Measurements from ENCODE around the gene C16orf87.
"Not testable (repeated sequence)": the region's sequence is repeated elsewhere in the genome, so short reads cannot be mapped to it uniquely, and the experiment has no call there.

C16orf87 gene, protein sequence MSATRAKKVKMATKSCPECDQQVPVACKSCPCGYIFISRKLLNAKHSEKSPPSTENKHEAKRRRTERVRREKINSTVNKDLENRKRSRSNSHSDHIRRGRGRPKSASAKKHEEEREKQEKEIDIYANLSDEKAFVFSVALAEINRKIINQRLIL

DNA sequence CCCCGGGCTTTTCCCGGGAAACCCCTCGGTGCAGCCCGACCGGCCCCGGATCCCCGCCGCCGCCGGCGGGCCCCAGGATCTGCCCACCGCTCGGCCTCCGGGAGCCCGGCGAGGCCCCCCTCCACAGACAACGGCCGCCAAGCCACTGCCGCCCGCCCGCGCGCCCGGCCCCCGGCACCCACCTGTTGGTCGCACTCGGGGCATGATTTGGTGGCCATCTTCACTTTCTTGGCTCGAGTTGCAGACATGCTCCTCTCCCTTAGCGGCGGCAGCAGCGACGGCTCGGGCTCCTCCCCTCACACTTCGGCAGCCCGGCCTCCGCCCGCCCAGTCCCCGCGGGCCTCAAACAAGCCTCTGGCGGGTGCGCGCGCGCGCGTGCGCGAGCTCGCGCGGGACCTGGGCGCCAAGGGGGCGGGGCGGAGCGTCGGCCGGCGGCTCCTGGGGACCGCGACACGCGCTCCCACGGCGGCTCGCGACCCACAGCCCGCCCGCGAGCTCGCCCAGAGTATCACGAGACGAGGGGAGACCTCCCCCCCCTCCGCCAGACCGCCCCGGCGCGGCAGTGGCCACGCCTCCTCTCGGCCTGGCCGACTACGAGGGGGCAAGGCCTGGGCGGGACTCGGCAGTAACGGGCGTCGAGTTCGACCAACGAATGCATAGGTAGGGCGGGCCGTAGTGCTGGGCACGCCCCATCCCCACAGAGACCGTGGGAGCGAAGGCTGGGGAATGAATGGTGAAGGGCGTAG lies at the start of gene C16orf87:
Gene C16orf87 (minus strand): TSS at position 279 of the 746 bp plus-strand sequence. CDS start 31 bp downstream, at position 248.
- DNase-seq (ENCODE audit: low read depth), result peak; percentile 89

- no peak for DNase-seq (ENCODE audit: low read depth)
Measured at GRCh38 chr16:46875243-46875642, 44.3 kb upstream of the C16orf87 start.

DNA sequence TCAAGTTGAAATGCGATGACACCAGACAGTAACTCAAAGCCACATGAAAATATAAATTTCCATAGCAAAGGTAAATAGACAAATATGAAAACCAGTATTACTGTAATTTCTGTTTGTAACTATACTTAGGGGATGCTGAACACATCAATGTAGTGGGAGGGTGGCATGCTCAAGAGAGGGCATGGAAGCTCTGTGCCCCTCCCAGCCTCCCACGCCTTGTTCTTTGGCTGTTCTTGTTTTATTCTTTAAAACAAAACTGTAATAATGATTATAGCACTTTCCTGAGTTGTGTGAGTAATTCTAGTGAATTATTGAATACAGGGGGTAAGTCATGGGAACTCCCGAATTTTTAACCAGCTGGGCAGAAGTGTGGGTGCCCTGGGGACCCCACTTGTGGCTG lies 42.2 kb upstream of the C16orf87 start:
- DNase-seq (ENCODE audit: low read depth), result no peak

DNA sequence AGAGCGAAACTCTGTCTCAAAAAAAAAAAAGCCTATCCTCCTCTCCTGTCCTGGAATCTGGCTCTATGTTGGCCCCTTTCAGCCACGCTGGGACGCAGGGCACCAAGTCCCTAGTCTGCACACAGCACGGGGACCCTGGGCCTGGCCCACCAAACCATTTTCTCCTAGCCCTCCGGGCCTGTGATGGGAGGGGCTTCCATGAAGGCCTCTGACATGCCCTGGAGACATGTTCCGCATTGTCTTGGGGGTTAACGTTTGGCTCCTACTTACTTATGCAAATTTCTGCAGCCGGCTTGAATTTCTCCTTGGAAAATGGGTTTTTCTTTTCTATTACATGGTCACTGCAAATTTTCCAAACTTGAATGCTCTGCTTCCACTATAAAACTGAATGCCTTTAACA lies 40.6 kb upstream of the C16orf87 start:
- no peak for DNase-seq (ENCODE audit: low read depth)

DNA sequence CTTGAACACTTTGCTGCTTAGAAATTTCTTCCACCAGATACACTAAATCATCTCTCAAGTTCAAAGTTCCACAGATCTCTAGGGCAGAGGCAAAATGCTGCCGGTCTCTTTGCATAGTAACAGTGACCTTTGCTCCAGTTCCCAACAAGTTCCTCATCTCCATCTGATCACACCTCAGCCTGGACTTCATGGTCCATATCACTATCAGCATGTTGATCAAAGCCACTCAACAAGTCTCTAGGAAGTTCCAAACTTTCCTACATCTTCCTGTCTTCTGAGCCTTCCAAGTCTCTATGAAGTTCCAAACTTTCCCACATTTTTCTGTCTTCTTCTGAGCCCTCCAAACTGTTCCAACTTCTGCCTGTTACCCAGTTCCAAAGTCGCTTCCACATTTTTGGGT lies 37.9 kb upstream of the C16orf87 start:
- DNase-seq (ENCODE audit: low read depth), result not testable (repeated sequence)

DNA sequence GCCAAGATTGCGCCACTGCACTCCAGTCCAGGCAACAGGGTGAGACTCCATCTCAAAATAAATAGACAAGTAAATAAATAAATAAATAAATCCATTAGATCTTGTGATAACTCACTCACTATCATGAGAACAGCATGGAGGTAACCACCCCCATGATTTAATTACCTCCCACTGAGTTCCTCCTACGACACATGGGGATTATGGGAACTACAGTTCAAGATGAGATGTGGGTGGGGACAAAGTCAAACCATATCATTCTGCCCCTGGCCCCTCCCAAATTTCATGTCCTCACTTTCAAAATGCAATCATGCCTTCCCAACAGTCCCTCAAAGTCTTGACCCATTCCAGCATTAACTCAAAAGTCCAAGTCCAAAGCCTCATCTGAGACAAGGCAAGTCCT lies 36.5 kb upstream of the C16orf87 start:
- not testable (repeated sequence) for DNase-seq (ENCODE audit: low read depth)

DNA sequence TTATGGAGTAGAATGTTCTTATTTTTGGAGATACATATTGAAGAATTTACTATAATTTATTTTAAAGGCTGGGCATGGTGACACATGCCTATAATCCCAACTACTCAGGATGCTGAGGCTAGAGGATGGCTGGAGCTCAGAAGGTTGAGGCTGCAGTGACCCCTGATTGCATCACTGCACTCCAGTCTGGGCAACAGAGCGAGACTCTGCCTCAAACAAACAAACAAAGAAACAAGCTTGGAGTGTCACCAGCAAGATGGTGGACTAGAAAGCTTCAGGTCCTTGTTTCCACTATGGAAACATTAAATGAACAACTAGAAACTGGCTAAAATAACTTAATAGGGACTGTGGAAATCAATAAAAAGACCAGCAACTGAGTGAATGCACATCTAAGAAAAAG lies 35.3 kb upstream of the C16orf87 start:
- no peak for DNase-seq (ENCODE audit: low read depth)

- no peak for DNase-seq (ENCODE audit: low read depth)
Measured at GRCh38 chr16:46862555-46863447, 31.8 kb upstream of the C16orf87 start.

GRCh38 chr16:46859719-46860152 lies 28.8 kb upstream of the C16orf87 start:
- DNase-seq (ENCODE audit: low read depth), result peak; percentile 52

DNA sequence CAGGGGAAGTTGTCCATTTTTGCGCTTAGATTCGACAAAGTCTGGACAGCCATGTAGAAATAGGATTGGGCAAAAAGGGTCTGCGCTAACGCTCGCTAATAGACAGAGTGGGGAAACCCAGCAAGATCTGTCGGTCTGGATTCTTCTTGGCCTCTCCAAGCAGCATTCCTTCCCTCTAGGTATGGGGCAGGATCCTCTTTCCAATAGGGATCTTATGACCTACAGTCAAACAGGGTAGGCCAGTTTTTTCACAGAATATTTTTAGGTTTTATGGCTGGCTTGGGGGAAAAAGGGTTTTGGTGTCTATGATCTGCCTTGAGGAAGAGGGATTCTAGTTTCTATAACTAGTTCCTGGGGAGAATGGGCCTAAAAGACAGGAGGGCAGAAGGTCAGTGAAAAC lies 27.2 kb upstream of the C16orf87 start:
- DNase-seq (ENCODE audit: low read depth), result no peak

DNA sequence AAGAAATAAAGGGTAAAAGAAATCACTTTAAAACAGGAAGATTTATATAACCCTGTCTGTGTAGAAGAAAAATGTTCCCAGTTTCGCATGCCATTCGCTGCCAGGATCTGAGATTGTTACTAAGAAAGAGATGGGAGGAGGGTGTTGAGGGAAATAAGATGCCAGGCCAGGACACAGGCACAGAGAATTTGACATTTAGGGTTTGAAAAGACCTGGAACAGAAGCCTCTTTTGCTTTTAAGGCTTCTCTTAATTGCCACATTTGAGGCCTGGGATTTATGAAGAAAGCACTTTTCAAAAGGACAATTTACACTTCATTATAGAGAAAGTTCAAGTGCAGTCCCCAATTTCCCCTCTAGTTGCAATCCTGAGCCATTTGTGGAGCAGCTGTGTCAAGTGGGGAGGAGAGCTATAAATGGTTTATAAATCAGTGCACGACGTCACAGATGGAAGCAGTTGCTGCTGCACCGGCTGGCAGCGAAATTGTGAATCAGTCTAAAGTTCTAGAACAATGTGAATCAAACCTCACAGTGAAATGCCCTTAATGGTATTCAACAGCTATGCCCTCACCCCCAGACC lies 26.5 kb upstream of the C16orf87 start:
- no peak for DNase-seq (ENCODE audit: low read depth)

DNA sequence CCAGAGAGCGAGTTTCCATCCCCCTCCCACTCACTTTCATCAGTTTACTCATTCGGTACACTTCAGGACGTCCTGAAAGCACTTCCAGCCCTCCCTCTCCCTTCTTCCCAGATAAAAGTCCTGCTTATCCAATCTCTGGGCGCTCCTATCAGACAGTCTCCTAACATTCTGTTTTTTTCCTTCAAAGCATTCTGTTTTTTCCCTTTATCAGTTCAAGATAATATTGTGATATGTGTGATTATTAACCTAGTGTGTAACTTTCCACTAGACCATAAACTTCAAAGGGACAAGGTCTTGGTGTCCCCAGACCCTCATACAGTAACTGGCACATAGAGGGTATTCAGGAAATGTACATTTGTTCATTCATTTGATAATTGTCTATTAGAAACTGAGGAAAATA lies 24.4 kb upstream of the C16orf87 start:
- DNase-seq (ENCODE audit: low read depth), result no peak

- DNase-seq (ENCODE audit: low read depth), result no peak
Measured at GRCh38 chr16:46854846-46855245, 23.9 kb upstream of the C16orf87 start.

GRCh38 chr16:46853713-46854443 lies 22.9 kb upstream of the C16orf87 start:
- DNase-seq (ENCODE audit: low read depth), result peak; percentile 47

DNA sequence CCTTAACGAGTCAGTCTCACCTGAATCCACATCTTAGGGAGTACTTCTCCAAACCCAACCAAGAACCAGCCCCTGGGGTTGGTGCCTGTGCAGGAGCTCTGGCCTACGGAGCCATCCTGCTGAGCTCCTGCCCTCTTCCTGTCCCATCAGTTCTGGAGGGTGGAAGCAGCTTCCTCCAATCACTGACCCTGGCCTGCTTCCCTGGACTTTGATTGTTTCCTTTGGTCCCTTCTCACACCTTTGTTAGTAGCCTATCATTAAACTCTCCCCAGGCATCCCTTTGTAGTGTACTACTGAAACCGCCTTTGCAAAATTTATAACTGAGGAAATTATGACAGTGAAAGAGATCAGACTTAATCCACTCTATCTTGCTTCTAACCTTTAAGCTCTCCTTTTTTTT lies 21.1 kb upstream of the C16orf87 start:
- no peak for DNase-seq (ENCODE audit: low read depth)

GRCh38 chr16:46850619-46851555 lies 19.9 kb upstream of the C16orf87 start:
- DNase-seq (ENCODE audit: low read depth), result no peak

- no peak for DNase-seq (ENCODE audit: low read depth)
Measured at GRCh38 chr16:46848768-46849764, 18.1 kb upstream of the C16orf87 start.

GRCh38 chr16:46845952-46846351 lies 15.0 kb upstream of the C16orf87 start:
- DNase-seq (ENCODE audit: low read depth), result no peak

GRCh38 chr16:46844771-46845170 lies 13.8 kb upstream of the C16orf87 start:
- no peak for DNase-seq (ENCODE audit: low read depth)
